Testis (tissue), 3 donors: ENCODE data around the gene CHTF18. TPM values are rescaled to one million over a fixed set of nuclear protein-coding genes. Genes with fewer than 3 reads are reported as not detected.

Experiments
- DNase-seq: peaks from one replicate; pipeline ENCODE4 v3.0.0-alpha.2; 2019
- H3K27ac ChIP-seq, 2 donors: fragments of 200-600 bp; sonication (generic); one replicate each; pipeline ENCODE4 v1.5.1; 2019
- H3K27me3 ChIP-seq: fragments of 200-600 bp; sonication (generic); one replicate; pipeline ENCODE4 v1.5.1; 2019
- H3K36me3 ChIP-seq: fragments of 200-600 bp; sonication (generic); one replicate; pipeline ENCODE4 v1.5.1; 2017; ENCODE audit warnings: low read depth; ENCODE audit errors: missing control alignments
- H3K4me1 ChIP-seq: fragments of 200-600 bp; sonication (generic); one replicate; pipeline ENCODE4 v1.5.1; 2019
- H3K4me3 ChIP-seq, 2 donors: fragments of 200-600 bp; sonication (generic); one replicate each; pipeline ENCODE4 v1.5.1; 2017 to 2019
- H3K9me3 ChIP-seq: fragments of 200-600 bp; sonication (generic); one replicate; pipeline ENCODE4 v1.5.1; 2017
- CTCF ChIP-seq, 3 experiments: fragments of 450-650 bp in 2 of 3; fragments of 200-600 bp in 1 of 3; sonication (generic) in 1 of 3; IDR thresholded peaks; one replicate each; pipeline ENCODE4 v1.5.1; 2016 to 2019; ENCODE audit warnings: antibody characterized with exemption in 3 of 3, mild to moderate bottlenecking in 2 of 3, moderate library complexity in 1 of 3
- POLR2A ChIP-seq: fragments of 450-650 bp; IDR thresholded peaks from one replicate; pipeline ENCODE4 v1.6.1; 2017; ENCODE audit warnings: antibody characterized with exemption, mild to moderate bottlenecking, moderate library complexity
- WGBS, 2 donors: methylation state at CpG; one replicate each; pipeline ENCODE4 v1.1.5; 2018; 5-methylcytosine and 5-hydroxymethylcytosine counted together
- intact Hi-C: fragments of 100-400 bp; cut with DNase I; formaldehyde crosslinking; loops from one replicate; pipeline ENCODE4 v1.15.1; 2023; ENCODE audit warnings: low total_unique reads
- polyA plus RNA-seq: library from polyadenylated mRNA; stranded (reverse); fragments of 350-450 nt; fragmentation: Illumina TruSeq; extraction: RNeasy Lipid Tissue Mini Kit (QIAGEN cat#74804); gene quantifications from one replicate; pipeline ENCODE4 v1.2.3, GENCODE V29; 2014; ENCODE audit warnings: low read depth, low replicate concordance; ENCODE audit not compliant: insufficient read depth
- total RNA-seq, 2 donors: library from RNA; depleted of rRNA; stranded (reverse); fragments of >200 nt; gene quantifications; one replicate each; pipeline ENCODE4 v1.2.3, GENCODE V29; 2016

Gene CHTF18
- total and polyA plus RNA-seq, 3 donors from 2014 or later = 32.5 to 95.0 (median 90.6) TPM

DNA sequence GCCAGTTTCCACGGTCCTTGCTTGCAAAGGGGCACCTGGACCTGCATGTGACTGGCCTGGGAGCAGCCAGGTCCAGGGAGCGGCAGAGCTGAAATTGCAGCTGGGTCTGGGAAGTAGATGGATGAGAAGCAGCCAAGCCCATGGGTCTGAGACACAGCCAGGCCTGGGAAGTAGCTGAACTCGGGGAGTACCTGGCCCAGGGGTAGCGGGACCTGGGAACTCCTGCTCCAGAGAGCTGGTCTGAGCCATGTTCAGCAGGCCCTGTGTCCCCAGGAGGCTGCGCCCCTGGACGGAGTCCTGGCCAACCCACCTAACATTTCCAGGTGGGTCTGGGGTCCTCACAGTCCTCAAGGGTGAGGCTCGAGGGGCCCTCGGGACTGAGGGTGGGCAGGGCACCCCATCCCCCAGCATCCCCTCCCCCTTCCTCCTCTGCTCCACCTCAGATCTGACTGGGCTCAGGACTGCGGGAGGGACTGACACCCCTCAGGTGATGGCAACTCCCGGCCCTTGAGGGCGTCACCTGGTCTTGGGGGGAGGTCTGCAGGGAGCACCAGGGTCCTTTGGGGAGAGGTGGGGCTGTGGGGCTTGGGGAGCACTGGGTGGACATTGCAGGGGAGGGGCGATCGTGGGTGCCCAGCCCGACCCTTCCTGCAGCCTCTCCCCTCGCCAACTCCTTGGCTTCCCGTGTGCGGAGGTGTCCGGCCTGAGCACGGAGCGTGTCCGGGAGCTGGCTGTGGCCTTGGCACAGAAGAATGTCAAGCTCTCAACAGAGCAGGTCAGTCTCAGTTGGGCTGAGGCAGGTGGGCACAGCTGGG lies 24.8 kb upstream of the CHTF18 start:
- Histone ChIP-seq H3K4me1 (no peaks in the 10 kb centered on the region), H3K27me3 (no peaks in the 10 kb centered on the region), H3K36me3 (no peaks in the 10 kb centered on the region), H3K27ac (no peak overlapping the region), H3K9me3 (no peaks in the 10 kb centered on the region), H3K4me3 (no peak overlapping the region)
- DNase-seq = no peak
- no peak for TF ChIP-seq CTCF (IDR thresholded peaks at IDR 0.05)
- no peak for TF ChIP-seq POLR2A
- intact Hi-C loops = no loop called here
- WGBS, 2 donors = 69 to 77% methylated on average over 7 to 16 of the region's 21 CpGs

DNA sequence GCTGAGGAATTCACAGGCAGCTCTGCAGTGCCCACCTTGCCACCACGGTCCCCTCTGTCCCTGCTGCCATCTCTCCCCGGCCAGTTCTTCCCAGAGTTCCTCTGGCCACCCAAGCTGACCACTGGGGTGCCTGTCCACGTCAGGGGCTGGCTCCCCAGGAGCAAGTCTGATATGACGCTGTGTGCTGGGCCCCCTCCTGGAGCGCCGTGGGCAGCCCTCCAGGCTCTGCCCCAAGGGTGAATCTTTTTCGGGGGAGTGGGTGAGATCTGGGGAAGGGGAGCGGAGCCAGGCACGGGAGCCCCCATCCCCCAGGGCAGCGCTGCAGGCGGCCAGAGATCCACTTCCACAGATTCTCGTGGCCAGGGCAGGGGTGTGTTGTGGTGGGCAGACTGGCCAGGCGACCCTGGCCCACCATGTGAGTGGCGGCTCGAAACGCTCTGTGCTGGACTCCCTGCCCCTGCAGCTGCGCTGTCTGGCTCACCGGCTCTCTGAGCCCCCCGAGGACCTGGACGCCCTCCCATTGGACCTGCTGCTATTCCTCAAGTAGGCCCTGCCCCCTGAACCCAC lies 24.2 kb upstream of the CHTF18 start:
- intact Hi-C loops = no loop called here
- WGBS, 2 donors = 57% methylated on average over 13 to 20 of the region's 20 CpGs
- DNase-seq = no peak
- no peaks in the 10 kb centered on the region for H3K4me1 ChIP-seq
- H3K27ac ChIP-seq = no peak overlapping the region
- TF ChIP-seq POLR2A = no peak
- no peak for TF ChIP-seq CTCF (IDR thresholded peaks at IDR 0.05)
- no peaks in the 10 kb centered on the region for H3K36me3 ChIP-seq
- H3K4me3 ChIP-seq = no peak overlapping the region
- no peaks in the 10 kb centered on the region for H3K9me3 ChIP-seq
- no peaks in the 10 kb centered on the region for H3K27me3 ChIP-seq

DNA sequence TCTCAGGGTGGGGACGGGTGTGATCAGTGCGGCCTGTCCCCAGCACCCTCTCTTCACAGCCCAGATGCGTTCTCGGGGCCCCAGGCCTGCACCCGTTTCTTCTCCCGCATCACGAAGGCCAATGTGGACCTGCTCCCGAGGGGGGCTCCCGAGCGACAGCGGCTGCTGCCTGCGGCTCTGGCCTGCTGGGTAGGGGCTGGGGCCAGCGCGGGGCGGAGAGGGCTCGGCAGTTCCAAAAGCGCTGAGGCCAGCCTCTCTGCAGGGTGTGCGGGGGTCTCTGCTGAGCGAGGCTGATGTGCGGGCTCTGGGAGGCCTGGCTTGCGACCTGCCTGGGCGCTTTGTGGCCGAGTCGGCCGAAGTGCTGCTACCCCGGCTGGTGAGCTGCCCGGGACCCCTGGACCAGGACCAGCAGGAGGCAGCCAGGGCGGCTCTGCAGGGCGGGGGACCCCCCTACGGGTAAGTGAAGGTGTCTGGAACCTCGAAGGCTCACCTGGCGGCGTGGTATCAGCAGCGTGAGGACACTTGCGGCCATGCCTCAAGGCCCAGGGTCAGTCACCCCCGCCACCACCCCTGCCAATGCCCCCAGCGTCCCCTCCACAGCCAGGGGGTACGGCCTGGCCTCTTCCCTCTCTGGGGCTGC lies 23.5 kb upstream of the CHTF18 start:
- no peak overlapping the region for H3K4me3 ChIP-seq
- no peaks in the 10 kb centered on the region for H3K27me3 ChIP-seq
- TF ChIP-seq CTCF (IDR thresholded peaks at IDR 0.05) (no peak), POLR2A (no peak)
- no peaks in the 10 kb centered on the region for H3K4me1 ChIP-seq
- H3K9me3 ChIP-seq = no peaks in the 10 kb centered on the region
- H3K27ac ChIP-seq = no peak overlapping the region
- WGBS, 2 donors = 85 to 91% methylated on average over 5 to 38 of the region's 38 CpGs
- H3K36me3 ChIP-seq = no peaks in the 10 kb centered on the region
- DNase-seq = no peak
- intact Hi-C loops = no loop called here

GRCh38 chr16:765488-765865 lies 22.9 kb upstream of the CHTF18 start:
- H3K9me3 ChIP-seq = no peaks in the 10 kb centered on the region
- TF ChIP-seq POLR2A (no peak), CTCF (IDR thresholded peaks at IDR 0.05) (no peak)
- 92 to 96% methylated on average over 10 to 29 of the region's 29 CpGs for WGBS, 2 donors
- no peak overlapping the region for H3K4me3 ChIP-seq
- no peaks in the 10 kb centered on the region for H3K36me3 ChIP-seq
- H3K27ac ChIP-seq = no peak overlapping the region
- H3K27me3 ChIP-seq = no peaks in the 10 kb centered on the region
- no peaks in the 10 kb centered on the region for H3K4me1 ChIP-seq
- intact Hi-C loops = no loop called here
- DNase-seq = no peak
